GM21529 (cell line): ENCODE results near the gene ZNF519.
"Not testable (repeated sequence)": the region's sequence is repeated elsewhere in the genome, so short reads cannot be mapped to it uniquely, and the experiment has no call there.

Experiments
- ATAC-seq: cut with Tn5 transposase; IDR thresholded peaks from one replicate; pipeline ENCODE4 v1.9.1; 2021; ENCODE audit not compliant: unreplicated experiment

The ZNF519 gene

GRCh38 chr18:14132271-14132700, at the start of gene ZNF519:
Gene ZNF519 (minus strand): TSS chr18:14132435. CDS start chr18:14132277, 158 bp downstream.
- ATAC-seq: peak; percentile 100

GRCh38 chr18:14179306-14179705, 47.1 kb upstream of the ZNF519 start:
- ATAC-seq: no peak

- peak; percentile 96 for ATAC-seq
These were observed 46.3 kb upstream of the ZNF519 start for GRCh38 chr18:14178321-14179196.

GRCh38 chr18:14177540-14178320, 45.5 kb upstream of the ZNF519 start:
- ATAC-seq: not testable (repeated sequence)

- not testable (repeated sequence) for ATAC-seq
These were observed 43.2 kb upstream of the ZNF519 start for GRCh38 chr18:14175404-14175803.

GRCh38 chr18:14174706-14175085, 42.5 kb upstream of the ZNF519 start:
- ATAC-seq: no peak

GRCh38 chr18:14174002-14174705, 41.9 kb upstream of the ZNF519 start:
- not testable (repeated sequence) for ATAC-seq

GRCh38 chr18:14173116-14173951, 41.1 kb upstream of the ZNF519 start:
- ATAC-seq: not testable (repeated sequence)

- not testable (repeated sequence) for ATAC-seq
These were observed 40.2 kb upstream of the ZNF519 start for GRCh38 chr18:14172142-14173115.

GRCh38 chr18:14171301-14172141, 39.3 kb upstream of the ZNF519 start:
- ATAC-seq: not testable (repeated sequence)

- ATAC-seq: not testable (repeated sequence)
These were observed 38.3 kb upstream of the ZNF519 start for GRCh38 chr18:14170367-14171036.

GRCh38 chr18:14162915-14163314, 30.7 kb upstream of the ZNF519 start:
- ATAC-seq: not testable (repeated sequence)

GRCh38 chr18:14151564-14152113, 19.4 kb upstream of the ZNF519 start:
- not testable (repeated sequence) for ATAC-seq

GRCh38 chr18:14150766-14151165, 18.5 kb upstream of the ZNF519 start:
- not testable (repeated sequence) for ATAC-seq

- not testable (repeated sequence) for ATAC-seq
These were observed 17.7 kb upstream of the ZNF519 start for GRCh38 chr18:14149916-14150420.

- ATAC-seq: not testable (repeated sequence)
These were observed 17.1 kb upstream of the ZNF519 start for GRCh38 chr18:14149121-14149850.
